HG02840 (cell line): ENCODE results near the gene HSPD1.

Experiments
- ATAC-seq: cut with Tn5 transposase; IDR thresholded peaks from one replicate; pipeline ENCODE4 v1.9.1; 2021; ENCODE audit warnings: mild to moderate bottlenecking, moderate library complexity, moderate number of reproducible peaks; ENCODE audit not compliant: unreplicated experiment, low FRiP score

Gene HSPD1

DNA sequence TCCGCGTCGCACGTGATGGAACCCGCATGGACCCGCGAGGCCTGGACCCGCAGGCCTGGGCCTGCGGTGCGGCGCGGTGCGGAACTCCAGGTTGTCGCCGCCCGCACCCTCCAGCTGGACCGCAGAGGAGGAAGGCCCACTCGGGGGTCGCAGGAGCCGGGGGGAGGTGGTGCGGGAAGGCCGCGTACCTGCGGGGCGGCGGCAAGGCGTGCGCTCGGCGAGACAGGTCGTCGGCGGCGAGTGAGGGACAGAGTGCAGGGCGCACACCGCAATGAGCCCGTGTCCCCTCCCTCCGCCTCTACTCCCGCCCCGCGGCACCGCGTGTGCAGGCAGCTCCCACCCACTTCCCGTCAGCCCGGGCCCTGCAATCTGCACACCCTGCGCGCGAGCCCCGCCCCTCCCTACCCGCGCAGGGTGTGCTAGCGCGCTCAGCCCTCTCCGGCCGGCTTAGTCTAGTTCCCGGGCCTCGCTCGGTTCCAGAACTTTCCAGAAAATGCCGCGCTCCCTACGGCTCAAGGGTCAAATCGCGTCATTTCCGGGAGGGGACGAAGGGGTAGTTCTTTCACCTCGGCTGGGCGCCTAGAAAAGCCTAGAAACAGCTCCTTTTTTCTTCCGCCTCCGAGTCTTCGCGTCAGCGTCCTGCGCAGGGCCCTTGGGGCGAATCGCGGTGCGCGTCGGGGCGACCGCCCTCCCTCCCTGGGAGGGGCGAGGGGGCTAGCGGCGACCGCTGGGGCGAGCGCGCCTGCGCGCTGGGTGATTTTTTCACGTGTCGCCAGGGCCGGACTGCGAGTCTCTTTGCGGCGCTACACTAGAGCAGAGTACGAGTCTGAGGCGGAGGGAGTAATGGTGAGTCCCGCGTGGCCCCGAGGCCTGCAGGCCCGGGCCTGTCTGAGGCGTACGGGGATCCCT is at the start of gene HSPD1, which contains the start of gene HSPE1:
HSPD1 (minus strand) TSS at position 247 of the 909 bp plus-strand sequence. CDS start 992 bp downstream, outside the sequence.
HSPE1 (plus strand) TSS at position 786 of the 909 bp plus-strand sequence; CDS start at position 844, 58 bp downstream.
- ATAC-seq = peak; percentile 88

DNA sequence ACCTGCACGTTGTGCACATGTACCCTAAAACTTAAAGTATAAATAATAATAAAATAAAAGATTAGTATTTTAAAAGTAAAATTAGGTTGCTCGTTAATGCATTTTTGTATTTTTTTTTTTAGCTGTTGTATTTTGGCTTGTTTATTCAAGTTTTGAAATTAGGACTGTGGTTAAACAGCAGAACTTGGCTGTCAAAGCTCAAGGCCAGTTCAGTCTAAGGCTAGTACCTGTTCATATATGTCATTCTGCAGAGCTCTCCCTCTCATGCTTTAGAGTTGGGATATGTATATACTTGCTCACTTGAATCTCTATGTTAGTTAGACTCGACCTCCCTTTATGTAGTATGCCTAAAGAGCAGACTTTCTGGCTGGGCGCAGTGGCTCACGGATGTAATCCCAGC is 48.9 kb upstream of the HSPD1 start:
- no peak for ATAC-seq

DNA sequence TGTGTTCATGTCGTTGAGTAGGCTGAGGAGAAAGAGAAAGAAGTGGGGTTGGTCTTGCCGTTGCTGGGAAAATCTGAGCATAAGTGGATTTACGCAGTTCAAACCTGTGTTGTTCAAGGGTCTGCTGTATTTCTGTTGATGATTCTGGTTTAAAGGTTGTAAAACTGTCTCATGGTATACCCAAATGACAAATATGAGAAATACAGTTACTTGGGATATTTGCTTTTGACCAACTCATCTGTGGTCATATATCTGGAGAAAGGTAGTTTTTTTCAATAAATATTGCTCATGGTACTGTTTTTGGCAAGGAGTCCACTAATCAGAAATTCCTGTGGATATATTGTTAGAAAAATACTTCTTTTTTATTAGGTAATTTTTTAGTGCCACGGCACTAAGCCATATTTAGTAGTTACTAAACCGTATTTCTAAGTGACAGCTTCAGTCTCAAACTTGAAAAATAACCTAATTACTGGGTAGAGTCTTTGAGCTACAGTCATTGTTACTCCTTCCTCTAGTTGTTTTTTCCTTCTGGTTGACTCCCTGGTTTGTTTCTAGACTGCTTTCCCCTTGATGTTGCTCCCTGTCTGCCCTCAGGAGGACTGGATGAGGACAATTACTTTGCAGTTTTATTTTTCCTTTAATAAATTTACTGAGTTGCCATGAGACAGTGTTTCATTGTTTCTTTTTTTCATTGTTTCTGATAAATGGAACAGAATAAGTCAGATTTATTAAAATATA is 47.7 kb upstream of the HSPD1 start:
- ATAC-seq = no peak

DNA sequence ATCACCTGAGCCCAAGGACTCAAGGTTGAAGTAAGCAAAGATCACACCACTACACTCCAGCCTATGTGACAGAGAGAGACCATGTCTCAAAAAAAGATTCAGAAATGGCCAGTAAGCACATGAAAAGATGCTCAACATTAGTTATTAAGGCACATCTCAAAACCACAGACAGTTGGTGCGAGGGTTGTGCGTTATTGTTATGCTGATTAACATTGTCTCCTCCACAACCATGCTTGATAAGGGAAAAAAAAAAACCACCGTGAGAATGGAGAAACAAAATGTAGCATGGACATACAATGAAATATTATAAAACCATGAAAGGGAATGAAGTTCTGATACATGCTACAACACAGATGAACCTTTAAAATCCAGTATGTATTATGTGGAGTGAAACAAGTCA is 43.6 kb upstream of the HSPD1 start:
- ATAC-seq = no peak

DNA sequence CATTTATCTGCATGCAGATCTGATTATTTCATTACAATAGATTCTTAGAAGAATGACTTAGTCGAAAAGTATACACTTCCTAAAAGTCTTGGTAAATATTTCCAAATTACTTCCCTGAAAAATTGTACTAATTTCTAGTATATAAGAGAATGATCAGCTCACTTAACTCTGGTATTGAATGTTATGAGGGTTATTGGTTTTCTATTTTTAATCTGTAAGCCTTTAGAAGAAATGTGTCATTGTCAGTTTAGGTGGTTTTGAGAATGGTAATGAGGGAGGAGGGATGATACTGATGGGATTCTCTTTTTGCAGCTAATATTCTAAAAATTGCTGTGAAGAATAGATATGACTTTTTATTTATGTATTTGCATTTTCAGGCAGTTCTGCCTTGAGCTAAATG is 40.1 kb upstream of the HSPD1 start:
- no peak for ATAC-seq

DNA sequence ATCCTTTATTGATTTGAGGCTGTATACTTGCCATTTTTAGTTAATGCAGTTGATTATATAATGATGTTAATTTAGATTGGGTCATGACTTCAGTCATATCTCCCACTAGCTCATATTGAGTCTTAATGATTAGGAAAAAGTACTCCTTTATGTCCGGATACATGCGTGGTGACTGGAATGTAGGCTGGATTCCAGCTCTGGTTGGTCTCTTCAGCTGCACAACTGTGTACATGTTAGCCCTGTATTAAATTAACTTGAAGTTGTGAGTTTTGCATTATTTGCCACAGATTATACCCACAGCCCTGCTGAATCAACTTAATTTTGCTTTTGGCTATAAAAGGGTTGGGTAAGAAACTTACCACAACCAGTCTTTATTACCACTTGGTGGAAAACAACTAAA is 38.8 kb upstream of the HSPD1 start:
- no peak for ATAC-seq

DNA sequence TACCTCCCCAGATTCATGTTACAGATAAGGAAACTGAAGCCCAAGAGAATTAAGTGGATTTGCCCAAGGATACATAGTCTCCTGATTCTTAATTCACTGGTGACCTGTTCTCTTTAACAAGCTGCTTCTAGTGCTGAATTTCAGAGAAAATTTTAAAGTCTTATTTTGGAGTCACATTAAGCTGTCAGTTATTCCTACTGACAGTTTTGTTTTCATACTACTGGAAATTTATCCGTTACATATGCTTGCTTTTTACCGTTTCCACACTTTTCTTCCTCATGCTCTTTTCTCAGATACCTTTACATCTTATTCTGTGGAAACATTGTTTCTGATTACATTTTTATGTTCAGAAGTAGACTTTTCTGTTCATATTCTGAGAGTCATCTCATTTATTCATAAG is 17.5 kb upstream of the HSPD1 start:
- ATAC-seq = no peak

DNA sequence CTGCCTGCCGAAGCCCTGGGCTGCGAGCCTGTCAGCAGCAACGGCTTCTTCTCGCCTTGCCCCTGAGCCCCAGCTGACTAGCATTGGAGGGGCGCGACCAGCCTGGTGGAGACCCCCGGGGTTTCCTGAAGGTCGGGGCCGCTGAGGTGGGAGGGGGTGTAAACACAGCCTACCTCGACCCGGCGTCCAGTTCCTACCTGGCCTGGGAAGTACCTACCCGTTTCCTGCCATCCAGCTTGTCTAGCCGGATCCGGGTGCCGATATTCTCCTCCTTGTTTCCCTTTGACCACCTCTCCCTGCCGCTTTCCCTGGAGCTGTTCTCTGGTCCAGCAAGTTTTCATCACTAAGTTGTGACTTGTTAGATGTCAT is 16.7 kb upstream of the HSPD1 start:
- ATAC-seq = peak; percentile 6

DNA sequence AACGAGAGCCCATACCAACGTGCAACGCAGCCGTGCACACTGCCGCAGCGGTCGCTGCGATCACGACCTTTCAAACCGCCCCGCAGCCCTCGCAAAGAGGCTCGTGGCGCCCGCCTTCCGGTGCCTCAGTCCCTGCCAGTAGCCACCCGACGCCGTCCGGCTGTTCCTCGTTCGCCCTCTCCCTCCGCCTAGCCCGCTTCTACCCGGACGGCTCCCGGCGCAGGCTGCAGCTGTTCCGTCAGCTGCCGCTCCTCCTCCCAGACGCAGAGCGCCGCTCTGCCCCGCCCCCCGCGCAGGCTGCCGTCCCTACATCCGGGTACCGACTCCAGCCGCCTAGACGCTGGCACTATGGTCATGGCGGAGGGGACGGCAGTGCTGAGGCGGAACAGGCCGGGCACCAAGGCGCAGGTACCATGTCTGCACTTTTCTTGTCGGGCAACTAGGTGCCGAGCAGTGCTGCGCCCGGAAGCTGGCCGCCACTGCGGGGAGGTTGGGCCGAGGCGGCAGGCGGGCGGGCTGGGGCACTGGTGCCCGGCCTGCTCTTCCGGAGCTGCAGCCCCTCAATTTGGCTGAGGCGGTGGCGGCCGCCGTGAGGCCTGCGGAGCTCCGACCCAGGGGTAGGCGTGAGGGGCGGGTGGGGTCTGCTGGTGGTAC is 16.2 kb upstream of the HSPD1 start, which contains the start of gene MOB4:
MOB4 (plus strand) TSS at position 328 of the 654 bp plus-strand sequence; CDS start at position 349, 21 bp downstream.
- ATAC-seq = peak; percentile 97

DNA sequence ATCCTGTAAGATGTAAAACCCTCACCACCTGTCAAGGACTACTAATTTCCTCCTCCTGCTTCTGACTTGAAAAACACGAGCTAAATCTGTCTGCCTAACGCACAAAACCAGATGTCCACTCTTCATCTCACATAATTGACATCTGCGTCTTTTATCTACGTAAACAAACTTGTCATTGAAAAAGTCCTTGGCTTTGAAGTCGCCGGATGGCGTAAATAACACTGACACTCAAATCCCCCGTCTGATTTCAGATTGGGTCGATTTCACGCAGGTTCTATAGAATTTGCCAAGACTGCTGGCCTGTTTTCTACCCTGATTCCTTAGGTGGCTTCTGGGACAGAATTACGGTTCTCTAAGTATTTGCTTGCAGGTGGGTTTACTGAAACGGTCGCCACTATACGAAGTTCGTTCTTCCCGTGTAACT is 15.7 kb upstream of the HSPD1 start:
- peak; percentile 0 for ATAC-seq

DNA sequence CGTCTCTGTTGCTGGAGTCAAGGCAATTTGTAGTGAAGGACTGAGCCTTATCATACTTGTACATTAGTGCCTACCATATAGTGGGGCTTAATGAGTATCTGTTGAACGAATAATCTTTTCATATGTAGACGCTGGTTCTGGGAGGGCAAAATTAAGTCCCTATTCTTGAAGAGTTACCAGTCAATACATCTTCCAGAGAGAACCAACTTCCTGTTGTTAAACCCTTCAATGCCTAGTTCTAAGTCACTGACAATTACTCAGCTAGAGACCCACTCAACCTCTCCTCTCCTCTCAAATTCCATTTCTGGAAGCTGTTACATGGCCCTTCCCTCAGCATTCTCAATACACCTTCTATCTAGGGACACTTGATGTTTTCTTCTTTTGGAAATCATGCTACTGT is 15.1 kb upstream of the HSPD1 start:
- no peak for ATAC-seq

DNA sequence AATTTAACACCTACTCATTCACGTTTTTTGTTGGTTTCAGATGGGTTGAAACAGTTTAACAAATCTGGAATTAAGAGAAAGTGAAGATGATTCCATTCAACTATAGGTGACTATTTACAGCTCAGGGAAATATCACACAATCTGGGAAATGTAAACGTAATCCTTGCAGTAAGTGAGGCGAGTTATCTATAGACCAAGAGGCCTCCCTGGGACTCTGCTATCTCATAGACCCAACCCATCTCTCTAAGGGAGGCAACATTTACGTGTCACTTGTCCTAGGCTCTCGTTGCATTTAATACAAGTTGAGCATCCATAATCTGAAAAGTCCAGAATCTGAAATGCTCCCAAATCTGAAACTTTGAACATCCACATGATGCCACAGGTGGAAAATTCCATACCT is 14.3 kb upstream of the HSPD1 start:
- no peak for ATAC-seq

DNA sequence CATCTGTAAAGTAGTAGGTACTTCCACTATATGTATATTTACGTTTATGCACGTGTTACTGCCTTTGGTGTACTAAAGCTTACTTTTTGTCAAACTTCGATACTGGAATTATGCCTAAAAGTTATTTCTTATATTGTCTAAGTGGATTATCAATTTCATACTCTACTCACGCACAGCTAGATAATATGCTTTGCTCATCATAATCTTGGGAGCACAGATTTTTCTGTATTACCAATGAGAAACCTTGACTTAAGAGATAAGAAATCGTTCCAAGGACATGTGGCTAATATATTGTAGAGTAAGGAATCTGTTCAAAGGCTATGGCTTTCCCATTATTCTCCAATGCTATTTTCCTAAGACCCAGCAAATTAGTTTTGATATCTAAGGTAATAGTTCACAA is 7.0 kb upstream of the HSPD1 start:
- no peak for ATAC-seq

DNA sequence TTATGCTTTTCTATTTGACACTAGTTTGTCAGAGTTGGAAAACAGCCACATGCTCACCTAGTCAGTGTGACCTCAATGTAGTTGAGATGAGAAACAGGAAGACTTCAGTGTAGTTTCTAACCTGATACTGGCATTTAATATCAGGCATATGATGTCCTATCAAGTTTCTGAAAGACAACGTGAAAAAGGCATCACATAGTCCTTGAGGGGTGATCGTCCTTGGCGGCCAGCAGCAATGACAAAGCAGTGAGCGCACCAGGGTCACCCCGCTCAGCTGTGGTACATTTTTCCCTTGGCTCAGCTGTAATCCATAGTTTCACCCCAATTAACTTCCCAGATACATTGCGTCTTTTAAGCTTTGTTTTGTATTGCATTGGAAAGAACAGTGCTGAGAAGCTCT is 4.9 kb upstream of the HSPD1 start:
- no peak for ATAC-seq

DNA sequence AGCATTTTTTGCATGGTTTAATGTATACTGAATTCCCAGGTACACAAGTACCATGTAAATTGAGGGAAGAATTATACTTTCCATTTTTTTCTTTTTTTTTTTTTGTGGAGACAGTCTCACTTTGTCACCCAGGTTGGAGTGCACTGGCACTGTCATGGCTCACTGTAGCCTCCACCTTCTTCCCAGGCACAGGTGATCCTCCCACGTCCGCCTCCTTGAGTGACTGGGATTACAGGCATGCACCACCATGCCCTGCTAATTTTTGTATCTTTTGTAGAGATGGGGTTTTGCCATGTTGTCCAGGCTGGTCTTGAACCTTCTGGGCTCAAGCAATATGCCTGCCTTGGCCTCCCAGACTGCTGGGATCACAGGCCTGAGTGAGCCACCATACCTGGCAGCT is 4.4 kb upstream of the HSPD1 start:
- no peak for ATAC-seq

DNA sequence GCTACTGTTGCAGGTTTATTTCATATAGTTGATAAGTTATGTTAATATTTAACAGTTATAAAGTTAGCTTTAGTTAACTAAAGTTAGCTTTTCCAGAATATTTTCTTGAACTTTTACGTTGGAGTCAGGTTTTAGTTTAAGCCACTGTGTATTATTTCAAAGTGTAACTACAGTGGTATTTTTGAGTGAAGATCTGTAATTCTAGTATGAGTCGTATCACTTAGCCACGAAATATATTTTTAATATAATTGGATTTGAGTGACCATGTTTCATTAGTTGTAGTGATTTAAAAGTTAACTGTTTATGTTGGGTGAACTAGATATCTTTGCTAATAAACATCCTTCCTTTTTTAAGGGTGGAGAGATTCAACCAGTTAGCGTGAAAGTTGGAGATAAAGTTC is 3.0 kb upstream of the HSPD1 start:
- no peak for ATAC-seq

DNA sequence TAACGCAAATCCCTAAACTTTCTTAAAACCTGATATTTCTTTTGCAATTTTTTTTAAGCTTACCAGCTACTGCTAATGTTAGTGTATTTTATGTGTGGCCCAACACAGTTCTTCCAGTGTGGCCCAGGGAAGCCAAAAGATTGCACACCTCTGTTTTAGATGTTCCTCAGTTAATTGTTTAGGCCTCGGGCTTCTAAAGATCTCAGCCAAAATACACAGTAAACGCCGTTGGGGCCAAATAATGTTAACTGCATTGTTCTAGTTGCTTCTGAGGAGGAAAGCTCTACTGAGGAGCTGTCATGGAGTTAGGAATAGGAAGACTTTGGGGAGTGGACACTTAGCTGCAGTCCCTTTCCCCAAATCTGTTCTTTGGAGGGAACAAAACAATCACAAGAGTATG is 2.6 kb upstream of the HSPD1 start:
- ATAC-seq = no peak

DNA sequence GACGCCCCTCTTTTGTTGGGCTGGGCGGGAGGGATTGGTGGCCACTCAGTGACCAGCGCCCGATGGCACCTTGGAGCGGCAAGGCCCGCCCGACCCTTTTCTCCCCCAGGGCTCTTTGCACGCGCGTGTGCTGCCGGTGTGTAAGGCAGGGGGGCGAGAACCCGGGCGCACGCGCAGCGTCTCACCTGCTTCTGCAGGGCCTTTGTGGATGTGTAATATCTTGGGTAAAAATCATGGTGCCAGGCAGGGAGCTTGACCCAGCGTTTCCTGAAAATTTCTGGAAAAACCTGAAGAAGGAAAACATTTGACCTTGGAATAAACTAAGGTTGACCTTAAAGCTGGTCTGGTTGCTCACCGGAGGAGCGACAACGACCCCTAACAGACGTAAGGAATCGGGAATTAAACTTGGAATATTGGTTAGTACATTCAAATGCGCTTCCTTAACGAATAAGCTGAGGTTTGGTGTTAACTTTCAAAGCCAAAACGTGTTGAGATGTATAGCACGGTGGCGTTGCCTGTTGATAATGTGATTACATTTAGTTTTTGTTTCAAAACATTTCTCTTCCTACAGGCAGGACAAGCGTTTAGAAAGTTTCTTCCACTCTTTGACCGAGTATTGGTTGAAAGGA is 977 bp upstream of the HSPD1 start:
- peak; percentile 7 for ATAC-seq

DNA sequence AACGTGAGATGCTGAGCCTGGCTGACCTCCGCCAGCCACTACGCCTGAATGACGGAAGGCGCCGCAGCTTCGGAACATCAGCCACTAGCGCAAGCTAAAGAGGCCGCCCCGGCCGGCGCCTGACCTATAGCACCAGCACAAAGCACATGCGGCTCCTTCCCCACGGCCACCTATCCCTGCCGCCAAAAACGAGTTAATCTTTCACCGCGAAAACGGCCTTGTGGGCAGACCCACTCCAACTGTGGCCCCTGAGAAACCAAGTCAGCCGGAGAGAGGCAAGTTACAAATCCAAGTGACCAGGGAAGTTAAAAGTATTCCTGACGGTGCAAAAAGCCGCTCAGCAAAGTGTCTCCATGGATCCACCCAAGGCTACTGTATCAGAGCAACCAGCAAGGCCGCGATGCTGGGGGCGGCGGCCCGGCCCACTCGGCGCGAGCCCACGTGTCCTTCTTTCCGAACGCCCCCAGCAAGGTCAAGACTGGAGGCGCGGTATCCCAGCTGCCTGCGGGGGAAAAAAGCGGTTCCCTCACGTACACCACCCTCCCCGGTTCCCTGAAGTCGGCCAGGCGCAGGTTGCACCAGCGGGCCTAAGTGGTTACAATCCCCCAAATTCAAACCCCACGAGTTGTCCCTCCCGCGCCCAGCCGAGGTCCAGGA is 575 bp downstream of the HSPD1 start:
- peak; percentile 8 for ATAC-seq
